Adrenal gland (tissue), 12 donors: ENCODE results near the gene CDC14B. TPM values are rescaled to one million over a fixed set of nuclear protein-coding genes. Genes with fewer than 3 reads are reported as not detected.
"Not testable (repeated sequence)": the region's sequence is repeated elsewhere in the genome, so short reads cannot be mapped to it uniquely, and the experiment has no call there.

Experiments used
- DNase-seq, 7 donors: peaks; one replicate each; pipeline ENCODE4 v3.0.0-alpha.2; 2019 to 2020
- H3K27ac ChIP-seq, 5 donors: fragments of 200-600 bp; sonication (generic) in 4 of 5; 1 replicate in 3 of 5; 2 replicates in 2 of 5; pipeline versions ENCODE4 v1.5.1 to v1.8.0; 2016 to 2020; ENCODE audit warnings: mild to moderate bottlenecking in 1 of 5
- H3K27me3 ChIP-seq: fragments of 200-600 bp; 2 replicates; pipeline ENCODE4 v1.8.0; 2021
- H3K36me3 ChIP-seq, 2 donors: fragments of 200-600 bp; replicated peaks in 1 of 2; 1 replicate in 1 of 2; 2 replicates in 1 of 2; pipeline versions ENCODE4 v1.5.1 to v1.8.0; 2018 to 2022
- H3K4me1 ChIP-seq, 2 donors: fragments of 200-600 bp; replicated peaks in 1 of 2; 1 replicate in 1 of 2; 2 replicates in 1 of 2; pipeline versions ENCODE4 v1.5.1 to v1.8.0; 2018 to 2021
- H3K4me3 ChIP-seq, 4 donors: fragments of 200-600 bp; sonication (generic) in 3 of 4; one replicate each; pipeline ENCODE4 v1.5.1; 2016 to 2018
- H3K9me3 ChIP-seq, 3 donors: fragments of 200-600 bp; sonication (generic) in 1 of 3; replicated peaks in 1 of 3; 1 replicate in 2 of 3; 2 replicates in 1 of 3; pipeline versions ENCODE4 v1.5.1 to v1.8.0; 2016 to 2021
- CTCF ChIP-seq, 6 experiments: fragments of 450-650 bp in 4 of 6; fragments of 200-600 bp in 2 of 6; sonication (generic) in 1 of 6; IDR thresholded peaks; 1 replicate in 5 of 6; 2 replicates in 1 of 6; pipeline versions ENCODE4 v1.5.1 to v1.8.0; 2016 to 2021; ENCODE audit warnings: antibody characterized with exemption in 6 of 6, mild to moderate bottlenecking in 2 of 6, moderate library complexity in 1 of 6
- POLR2A ChIP-seq, 2 donors: fragments of 450-650 bp; IDR thresholded peaks; one replicate each; pipeline ENCODE4 v1.6.1; 2017; ENCODE audit warnings: antibody characterized with exemption in 2 of 2, mild to moderate bottlenecking in 2 of 2, moderate library complexity in 1 of 2
- WGBS, 4 donors: extraction: QIAGEN DNeasy Blood & Tissue Kit in 2 of 4; methylation state at CpG; one replicate each; pipeline versions ENCODE4 v1.1.5 to v1.1.7; 2013 to 2017; 5-methylcytosine and 5-hydroxymethylcytosine counted together
- intact Hi-C, 2 donors: fragments of 100-400 bp; cut with DNase I; formaldehyde crosslinking; loops; one replicate each; pipeline versions ENCODE4 v1.14.1 to v1.15.0; 2022 to 2023
- polyA plus RNA-seq, 3 donors: library from polyadenylated mRNA; stranded (reverse); fragments of 200-250 nt in 2 of 3; fragments of 350-450 nt in 1 of 3; fragmentation: Illumina TruSeq in 1 of 3; extraction: RNeasy Lipid Tissue Mini Kit (QIAGEN cat#74804) in 1 of 3; gene quantifications; one replicate each; pipeline ENCODE4 v1.2.3, GENCODE V29; 2013 to 2014
- total RNA-seq, 9 donors: library from RNA; depleted of rRNA in 4 of 9; stranded (reverse); fragments of >200 nt in 4 of 9; fragments of 120-200 nt in 1 of 9; fragmentation: NEBNext Ultra II Directional in 1 of 9; extraction: Animal tissue kit (Norgen Biotek cat#: 25700) in 1 of 9; gene quantifications; one replicate each; pipeline versions ENCODE4 v1.1.0 to v1.2.4, GENCODE V29; 2013 to 2023
- donor health status: healthy with polysubstance abuse.
- donor health status: Bipolar disorder and iron deficiency.
- donor health status: DM: yes; HTN: yes; CAD: no.
- donor health status: DM: no; HTN: no; CAD: no.
- donor health status: DM: no; HTN: no; CAD: no.
- donor health status: DM: yes; HTN: yes; CAD: no.

The CDC14B gene
- total and polyA plus RNA-seq, 12 donors = 2.1 to 19.1 (median 10.2) TPM

GRCh38 chr9:96638606-96639364 lies 19.1 kb upstream of the CDC14B start:
- no peak overlapping the region for H3K27ac ChIP-seq
- no peaks in the 10 kb centered on the region for H3K27me3 ChIP-seq
- no peaks in the 10 kb centered on the region for H3K4me1 ChIP-seq
- intact Hi-C loops = no loop called here
- H3K36me3 ChIP-seq = peaks cover 0 to 4% of the 10 kb centered on the region in 2 donors
- no peaks in the 10 kb centered on the region for H3K9me3 ChIP-seq
- DNase-seq = no peak
- TF ChIP-seq POLR2A (IDR thresholded peaks at IDR 0.05) = no peak
- no peak for TF ChIP-seq CTCF (IDR thresholded peaks at IDR 0.05)
- WGBS, 4 donors = 84 to 92% (median 87%) methylated on average over 15 to 19 of the region's 19 CpGs
- no peak overlapping the region for H3K4me3 ChIP-seq

GRCh38 chr9:96636368-96636767 lies 16.7 kb upstream of the CDC14B start:
- H3K36me3 ChIP-seq = no peaks in the 10 kb centered on the region
- H3K27ac ChIP-seq = no peak overlapping the region
- no peak for DNase-seq
- no peak for TF ChIP-seq POLR2A (IDR thresholded peaks at IDR 0.05)
- TF ChIP-seq CTCF (IDR thresholded peaks at IDR 0.05) = no peak
- 72 to 85% (median 79%) methylated on average over 1 of the region's 1 CpG for WGBS, 4 donors
- H3K4me1 ChIP-seq = no peaks in the 10 kb centered on the region
- H3K27me3 ChIP-seq = no peaks in the 10 kb centered on the region
- no peaks in the 10 kb centered on the region for H3K9me3 ChIP-seq
- H3K4me3 ChIP-seq = no peak overlapping the region
- intact Hi-C loops = no loop called here

- H3K27ac ChIP-seq, DNase-seq, H3K9me3 ChIP-seq, H3K27me3 ChIP-seq, H3K36me3 ChIP-seq, H3K4me3 ChIP-seq, H3K4me1 ChIP-seq, intact Hi-C loops: not testable (repeated sequence)
- WGBS, 4 donors = 83 to 97% (median 88%) methylated on average over 7 to 8 of the region's 8 CpGs
Measured at GRCh38 chr9:96633579-96633978, 13.9 kb upstream of the CDC14B start.

GRCh38 chr9:96626912-96627311 lies 7.3 kb upstream of the CDC14B start:
- 78 to 88% (median 85%) methylated on average over 6 of the region's 6 CpGs for WGBS, 4 donors
- intact Hi-C loops = no loop called here
- H3K4me3 ChIP-seq = no peak overlapping the region

More at GRCh38 chr9:96626912-96627311, 7.3 kb upstream of the CDC14B start:
- Histone ChIP-seq H3K27ac (no peak overlapping the region), H3K27me3 (no peaks in the 10 kb centered on the region), H3K9me3 (no peaks in the 10 kb centered on the region), H3K4me1 (no peaks in the 10 kb centered on the region), H3K36me3 (no peaks in the 10 kb centered on the region)
- TF ChIP-seq POLR2A (IDR thresholded peaks at IDR 0.05) = no peak
- no peak for TF ChIP-seq CTCF (IDR thresholded peaks at IDR 0.05)
- DNase-seq = no peak
